8988T (cell line): ENCODE measurements around the gene FASTK.
A peak's percentile ranks its signal among the peaks of the same experiment; 100 is the strongest.

Experiments used
- DNase-seq: peaks from one replicate; pipeline ENCODE4 v3.0.0; 2011

Gene FASTK

GRCh38 chr7:151062111-151062398 lies 18.6 kb downstream of the FASTK start:
- no peak for DNase-seq

- no peak for DNase-seq
Measured at GRCh38 chr7:151061213-151062110, 19.1 kb downstream of the FASTK start.

GRCh38 chr7:151060416-151061212 lies 20.0 kb downstream of the FASTK start:
- DNase-seq, result no peak

- no peak for DNase-seq
Measured at GRCh38 chr7:151060113-151060415, 20.5 kb downstream of the FASTK start.

GRCh38 chr7:151059367-151060112 lies 21.1 kb downstream of the FASTK start, which contains the start of gene SLC4A2:
TSS of gene SLC4A2 (plus strand) at chr7:151059589. CDS start at chr7:151061988, 2,399 bp downstream.
- peak; percentile 89 for DNase-seq

- no peak for DNase-seq
Measured at GRCh38 chr7:151058781-151059366, 21.7 kb downstream of the FASTK start.

GRCh38 chr7:151057989-151058780 lies 22.4 kb downstream of the FASTK start:
- peak; percentile 98 for DNase-seq

GRCh38 chr7:151057506-151057988 lies 23.1 kb downstream of the FASTK start, which contains the start of gene CDK5:
TSS of gene CDK5 (minus strand) at chr7:151057897. CDS start at chr7:151057848, 49 bp downstream.
- DNase-seq, result peak; percentile 69

- DNase-seq, result peak; percentile 70
Measured at GRCh38 chr7:151056666-151057505, 23.7 kb downstream of the FASTK start.

- DNase-seq, result no peak
Measured at GRCh38 chr7:151056283-151056665, 24.3 kb downstream of the FASTK start.

GRCh38 chr7:151053751-151054150 lies 26.9 kb downstream of the FASTK start:
- DNase-seq, result no peak

GRCh38 chr7:151053096-151053495 lies 27.5 kb downstream of the FASTK start:
- no peak for DNase-seq

GRCh38 chr7:151051108-151051507 lies 29.5 kb downstream of the FASTK start:
- no peak for DNase-seq

GRCh38 chr7:151048911-151049463 lies 31.6 kb downstream of the FASTK start:
- no peak for DNase-seq

- DNase-seq, result no peak
Measured at GRCh38 chr7:151047976-151048815, 32.4 kb downstream of the FASTK start, which contains the start of gene ASIC3. TSS of gene ASIC3 (plus strand) at chr7:151048531. CDS start at chr7:151048886, 355 bp downstream.

- DNase-seq, result no peak
Measured at GRCh38 chr7:151046603-151047573, 33.7 kb downstream of the FASTK start.

- DNase-seq, result no peak
Measured at GRCh38 chr7:151045967-151046366, 34.6 kb downstream of the FASTK start.

GRCh38 chr7:151045262-151045661 lies 35.3 kb downstream of the FASTK start:
- DNase-seq, result no peak
